ENCODE data around the gene SUCLA2. TPM values are rescaled to one million over a fixed set of nuclear protein-coding genes. Genes with fewer than 3 reads are reported as not detected.

SUCLA2 gene
- total and polyA plus RNA-seq, 3 experiments from 2014 or later, result 33.4 to 52.3 (median 49.8) TPM

DNA sequence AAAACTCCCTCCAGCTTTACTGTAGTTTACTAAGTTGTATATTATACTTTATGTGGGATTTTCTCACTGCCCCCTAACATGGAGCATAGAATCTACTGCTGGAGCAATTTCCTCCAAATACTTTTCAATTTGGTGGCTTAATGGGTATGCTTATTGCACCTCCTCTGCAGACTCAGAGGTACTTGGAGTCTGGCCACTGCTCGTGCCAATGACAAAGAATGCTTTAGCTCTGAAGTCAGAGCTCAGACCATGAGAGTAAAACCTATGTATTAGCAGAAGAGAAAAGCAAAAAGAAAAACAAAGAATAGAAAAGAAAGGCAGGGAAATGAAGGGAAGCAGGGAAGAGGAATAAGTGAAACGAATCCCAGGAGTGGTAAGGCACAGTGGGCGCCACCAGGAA lies 71.9 kb downstream of the SUCLA2 start:
- peaks cover 0 to 4% (median 4%) of the 10 kb centered on the region in 3 donors for H3K4me1 Mint-ChIP-seq
- ChIA-PET POLR2A (no interaction called here), CTCF (no interaction called here)
- H3K36me3 Mint-ChIP-seq, result no peaks in the 10 kb centered on the region
- no peaks in the 10 kb centered on the region for H3K9me3 Mint-ChIP-seq
- H3K27ac Mint-ChIP-seq, result no peak overlapping the region
- Histone ChIP-seq H3K36me3 (ENCODE audit: insufficient read depth, low read length) (no peaks in the 10 kb centered on the region), H3K27ac (ENCODE audit: low read depth, low read length) (no peak overlapping the region), H3K4me1 (ENCODE audit: insufficient read depth, low read length) (no peaks in the 10 kb centered on the region), H3K9me3 (ENCODE audit: low read length) (no peaks in the 10 kb centered on the region), H3K4me3 (ENCODE audit: low read length) (no peak overlapping the region), H3K27me3 (ENCODE audit: insufficient read depth, low read length, poor library complexity, severe bottlenecking) (no peaks in the 10 kb centered on the region)
- no peak overlapping the region for H3K4me3 Mint-ChIP-seq
- no peaks in the 10 kb centered on the region for H3K27me3 Mint-ChIP-seq
- no peak for DNase-seq

DNA sequence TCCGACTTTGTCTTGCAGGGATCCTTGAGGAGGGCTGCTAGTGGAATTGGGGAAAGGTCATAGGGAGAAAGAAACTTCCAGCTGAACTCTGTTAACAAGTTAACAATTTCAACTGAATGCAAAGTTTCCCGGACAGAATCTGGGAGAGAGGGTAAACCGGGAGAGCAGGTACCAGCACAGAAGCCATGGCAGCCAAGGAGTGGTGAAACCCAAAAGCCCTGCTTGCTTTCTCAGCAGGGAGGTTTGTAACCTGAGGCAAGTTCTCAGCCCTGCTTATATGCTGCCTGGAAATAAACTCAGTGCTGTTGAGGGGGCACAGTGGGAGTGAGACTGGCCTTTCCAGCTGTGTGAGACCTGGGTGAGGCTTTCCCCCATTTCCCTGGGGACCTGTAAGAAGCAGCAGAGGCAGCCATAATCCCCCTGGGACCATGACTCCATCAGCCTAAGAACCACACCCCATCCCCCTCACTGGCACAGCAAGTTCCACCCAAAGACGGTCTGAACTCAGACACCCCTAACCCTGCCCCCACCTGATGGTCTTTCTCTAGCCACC lies 84.0 kb downstream of the SUCLA2 start:
- no peak overlapping the region for H3K4me3 Mint-ChIP-seq

DNA sequence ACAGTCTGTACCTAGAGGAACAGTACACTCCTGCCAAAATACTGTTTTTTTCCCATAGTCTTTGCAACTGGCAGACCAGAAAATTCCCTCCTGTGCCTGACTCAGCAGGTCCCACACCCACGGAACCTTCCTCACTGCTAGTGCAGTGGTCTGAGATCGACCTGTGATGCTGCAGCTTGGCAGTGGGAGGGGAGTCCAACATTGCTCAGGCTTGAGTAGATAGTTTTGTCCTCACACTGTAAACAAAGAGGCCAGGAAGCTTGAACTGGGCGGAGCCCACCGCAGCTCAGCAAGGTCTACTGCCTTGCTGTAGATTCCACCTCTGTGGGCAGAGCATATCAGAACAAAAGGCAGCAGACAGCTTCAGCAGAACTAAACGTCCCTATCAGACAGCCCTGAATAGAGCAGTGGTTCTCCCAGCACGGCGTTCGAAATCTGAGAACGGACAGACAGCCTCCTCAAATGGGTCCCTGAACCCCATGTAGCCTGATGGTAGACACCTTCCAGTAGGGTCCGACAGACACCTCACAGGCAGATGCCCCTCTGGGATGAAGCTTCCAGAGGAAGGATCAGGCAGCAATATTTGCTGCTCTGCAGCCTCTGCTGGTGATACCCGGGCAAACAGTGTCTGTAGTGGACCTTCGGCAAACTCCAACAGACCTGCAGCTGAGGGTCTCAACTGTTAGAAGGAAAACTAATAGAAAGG lies 92.7 kb downstream of the SUCLA2 start:
- no peaks in the 10 kb centered on the region for H3K27me3 Mint-ChIP-seq
- DNase-seq, result no peak
- POLR2A ChIA-PET, result no interaction called here
- H3K4me3 Mint-ChIP-seq, result no peak overlapping the region
- Histone ChIP-seq H3K4me1 (ENCODE audit: insufficient read depth, low read length) (no peaks in the 10 kb centered on the region), H3K9me3 (ENCODE audit: low read length) (no peaks in the 10 kb centered on the region), H3K27ac (ENCODE audit: low read depth, low read length) (no peak overlapping the region), H3K4me3 (ENCODE audit: low read length) (no peak overlapping the region), H3K27me3 (ENCODE audit: insufficient read depth, low read length, poor library complexity, severe bottlenecking) (no peaks in the 10 kb centered on the region), H3K36me3 (ENCODE audit: insufficient read depth, low read length) (no peaks in the 10 kb centered on the region)
- H3K4me1 Mint-ChIP-seq, result peaks cover 0 to 8% (median 7%) of the 10 kb centered on the region in 3 donors
- peaks cover 0 to 7% (median 4%) of the 10 kb centered on the region in 5 donors for H3K9me3 Mint-ChIP-seq
- peaks cover 7 to 58% (median 29%) of the 10 kb centered on the region in 3 donors for H3K36me3 Mint-ChIP-seq
- CTCF ChIA-PET, result interaction anchor here (0.9 kb wide), 1 partner anchor 10 kb away, joined by 3 read pairs; no protein-coding TSS in a partner anchor
- H3K27ac Mint-ChIP-seq, result no peak overlapping the region

More for the DNA sequence above, 84.0 kb downstream of the SUCLA2 start:
- CTCF ChIA-PET, result no interaction called here
- Histone ChIP-seq H3K36me3 (ENCODE audit: insufficient read depth, low read length) (no peaks in the 10 kb centered on the region), H3K4me3 (ENCODE audit: low read length) (no peak overlapping the region), H3K4me1 (ENCODE audit: insufficient read depth, low read length) (no peaks in the 10 kb centered on the region), H3K27me3 (ENCODE audit: insufficient read depth, low read length, poor library complexity, severe bottlenecking) (no peaks in the 10 kb centered on the region), H3K27ac (ENCODE audit: low read depth, low read length) (no peak overlapping the region), H3K9me3 (ENCODE audit: low read length) (no peaks in the 10 kb centered on the region)
- peaks cover 0 to 1% of the 10 kb centered on the region in 2 donors for H3K27me3 Mint-ChIP-seq
- H3K27ac Mint-ChIP-seq, result no peak overlapping the region
- DNase-seq, result no peak
- POLR2A ChIA-PET, result no interaction called here
- no peaks in the 10 kb centered on the region for H3K4me1 Mint-ChIP-seq
- H3K36me3 Mint-ChIP-seq, result peaks cover 6 to 57% (median 18%) of the 10 kb centered on the region in 3 donors
- H3K9me3 Mint-ChIP-seq, result peaks cover 0 to 12% (median 9%) of the 10 kb centered on the region in 5 donors

DNA sequence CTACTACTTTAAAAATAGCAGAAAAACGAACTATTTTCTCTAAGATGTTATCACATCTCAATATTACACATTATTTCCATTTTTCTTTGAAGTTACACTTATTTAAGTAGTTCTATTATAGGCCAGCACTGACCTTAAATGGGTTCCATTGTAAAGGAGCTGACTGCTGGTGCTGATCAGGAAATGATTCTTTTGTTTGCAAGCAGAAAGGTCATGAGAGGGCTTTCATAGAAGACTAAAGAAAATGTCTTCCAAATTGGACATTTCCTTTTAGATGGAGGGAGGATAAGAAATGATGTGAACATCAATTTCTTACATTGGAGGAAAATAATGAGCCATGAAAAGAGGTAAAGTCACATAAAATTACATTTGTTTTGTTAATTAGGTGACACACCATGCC lies 96.2 kb downstream of the SUCLA2 start:
- no peak overlapping the region for H3K4me3 Mint-ChIP-seq
- ChIA-PET CTCF (no interaction called here), POLR2A (no interaction called here)
- Histone ChIP-seq H3K9me3 (ENCODE audit: low read length) (no peaks in the 10 kb centered on the region), H3K27ac (ENCODE audit: low read depth, low read length) (no peak overlapping the region), H3K4me1 (ENCODE audit: insufficient read depth, low read length) (no peaks in the 10 kb centered on the region), H3K27me3 (ENCODE audit: insufficient read depth, low read length, poor library complexity, severe bottlenecking) (no peaks in the 10 kb centered on the region), H3K4me3 (ENCODE audit: low read length) (no peak overlapping the region), H3K36me3 (ENCODE audit: insufficient read depth, low read length) (no peaks in the 10 kb centered on the region)
- no peaks in the 10 kb centered on the region for H3K27me3 Mint-ChIP-seq
- H3K36me3 Mint-ChIP-seq, result peaks cover 7 to 52% (median 22%) of the 10 kb centered on the region in 3 donors
- peaks cover 0 to 8% (median 7%) of the 10 kb centered on the region in 3 donors for H3K4me1 Mint-ChIP-seq
- DNase-seq, result no peak
- H3K27ac Mint-ChIP-seq, result no peak overlapping the region
- H3K9me3 Mint-ChIP-seq, result peaks cover 0 to 6% (median 3%) of the 10 kb centered on the region in 5 donors

DNA sequence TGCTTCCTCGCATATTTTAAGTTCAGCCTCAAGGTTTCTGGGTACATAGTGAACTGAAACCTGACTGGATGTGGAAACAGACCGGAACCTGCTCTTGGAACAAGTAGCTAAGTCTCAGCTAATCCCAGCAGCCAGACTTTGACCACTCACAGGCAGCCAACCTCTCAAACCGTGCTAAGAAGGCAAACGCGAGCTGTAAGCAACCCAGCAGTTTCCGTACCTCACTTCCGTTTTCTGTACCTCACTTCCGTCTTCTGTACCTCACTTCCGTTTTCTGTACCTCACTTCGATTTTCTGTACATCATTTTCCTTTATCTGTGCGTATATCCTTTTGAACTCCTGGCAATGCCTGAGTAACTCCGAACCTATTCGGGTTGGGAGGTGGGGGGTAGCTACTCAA lies 96.8 kb downstream of the SUCLA2 start:
- H3K9me3 Mint-ChIP-seq, result peaks cover 0 to 6% (median 3%) of the 10 kb centered on the region in 5 donors
- CTCF ChIA-PET, result no interaction called here
- H3K4me3 Mint-ChIP-seq, result peak overlapping the region in 1 of 7 donors; percentile 40
- peaks cover 7 to 55% (median 22%) of the 10 kb centered on the region in 3 donors for H3K36me3 Mint-ChIP-seq
- POLR2A ChIA-PET, result no interaction called here
- Histone ChIP-seq H3K36me3 (ENCODE audit: insufficient read depth, low read length) (no peaks in the 10 kb centered on the region), H3K4me3 (ENCODE audit: low read length) (no peak overlapping the region), H3K27ac (ENCODE audit: low read depth, low read length) (no peak overlapping the region), H3K4me1 (ENCODE audit: insufficient read depth, low read length) (no peaks in the 10 kb centered on the region), H3K27me3 (ENCODE audit: insufficient read depth, low read length, poor library complexity, severe bottlenecking) (no peaks in the 10 kb centered on the region), H3K9me3 (ENCODE audit: low read length) (no peaks in the 10 kb centered on the region)
- H3K27ac Mint-ChIP-seq, result peak overlapping the region in 1 of 8 donors; percentile 0
- H3K27me3 Mint-ChIP-seq, result no peaks in the 10 kb centered on the region
- no peak for DNase-seq
- H3K4me1 Mint-ChIP-seq, result peaks cover 0 to 8% (median 7%) of the 10 kb centered on the region in 3 donors

DNA sequence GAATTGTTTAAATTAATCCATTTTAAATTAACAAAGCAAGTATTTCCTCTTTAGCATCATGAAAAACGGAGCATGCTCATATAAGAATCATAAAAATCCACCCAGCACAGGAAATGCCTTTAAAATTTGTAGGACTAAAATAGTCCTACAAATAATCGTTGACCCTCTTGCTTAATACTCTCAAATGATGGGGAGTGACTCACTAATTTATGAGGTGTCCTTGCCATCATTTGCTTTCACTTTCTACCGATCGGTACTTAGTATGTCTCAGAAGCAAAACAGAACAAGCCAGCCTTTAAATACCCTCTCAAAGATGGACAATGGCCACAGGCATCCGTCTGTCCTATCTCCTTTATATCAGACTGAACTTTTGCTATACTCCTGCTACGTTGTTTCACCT lies 97.2 kb downstream of the SUCLA2 start:
- no peak for DNase-seq
- Mint-ChIP-seq H3K27ac (peak overlapping the region in 1 of 8 donors; percentile 0), H3K9me3 (peaks cover 0 to 5% (median 1%) of the 10 kb centered on the region in 5 donors), H3K4me1 (peaks cover 0 to 8% (median 7%) of the 10 kb centered on the region in 3 donors), H3K4me3 (peak overlapping the region in 1 of 7 donors; percentile 40), H3K27me3 (no peaks in the 10 kb centered on the region), H3K36me3 (peaks cover 7 to 56% (median 22%) of the 10 kb centered on the region in 3 donors)
- Histone ChIP-seq H3K4me1 (ENCODE audit: insufficient read depth, low read length) (no peaks in the 10 kb centered on the region), H3K36me3 (ENCODE audit: insufficient read depth, low read length) (no peaks in the 10 kb centered on the region), H3K27me3 (ENCODE audit: insufficient read depth, low read length, poor library complexity, severe bottlenecking) (no peaks in the 10 kb centered on the region), H3K9me3 (ENCODE audit: low read length) (no peaks in the 10 kb centered on the region), H3K4me3 (ENCODE audit: low read length) (no peak overlapping the region), H3K27ac (ENCODE audit: low read depth, low read length) (no peak overlapping the region)
- ChIA-PET CTCF (no interaction called here), POLR2A (no interaction called here)

DNA sequence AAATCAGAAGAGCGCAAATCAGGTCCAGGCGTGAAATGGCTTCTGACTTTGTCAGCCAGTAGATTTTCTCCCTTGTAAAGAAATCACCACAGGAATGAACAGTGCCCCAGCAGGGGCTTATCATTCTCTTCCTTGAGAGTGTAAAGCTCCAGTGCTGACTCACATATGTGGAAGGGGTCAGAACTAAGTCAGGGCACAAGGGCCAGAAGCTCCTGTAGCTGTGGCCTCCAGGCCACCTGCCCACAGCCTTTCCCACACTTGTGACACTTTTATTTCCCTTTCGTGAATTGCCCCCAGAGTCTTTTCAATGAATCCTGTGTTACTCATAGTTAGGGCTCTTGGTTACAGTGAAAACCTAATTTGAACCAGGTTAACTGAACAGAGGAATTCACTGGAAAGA lies 99.6 kb downstream of the SUCLA2 start:
- H3K27me3 ChIP-seq (ENCODE audit: insufficient read depth, low read length, poor library complexity, severe bottlenecking), result no peaks in the 10 kb centered on the region
- H3K9me3 ChIP-seq (ENCODE audit: low read length), result no peaks in the 10 kb centered on the region
- no peak overlapping the region for H3K27ac ChIP-seq (ENCODE audit: low read depth, low read length)
- Mint-ChIP-seq H3K9me3 (peaks cover 0 to 5% (median 1%) of the 10 kb centered on the region in 5 donors), H3K27me3 (no peaks in the 10 kb centered on the region), H3K27ac (no peak overlapping the region), H3K4me3 (no peak overlapping the region), H3K4me1 (peaks cover 0 to 8% (median 3%) of the 10 kb centered on the region in 3 donors), H3K36me3 (peaks cover 8 to 48% (median 25%) of the 10 kb centered on the region in 3 donors)
- no peaks in the 10 kb centered on the region for H3K4me1 ChIP-seq (ENCODE audit: insufficient read depth, low read length)
- DNase-seq, result no peak
- ChIA-PET CTCF (no interaction called here), POLR2A (no interaction called here)
- no peak overlapping the region for H3K4me3 ChIP-seq (ENCODE audit: low read length)
- no peaks in the 10 kb centered on the region for H3K36me3 ChIP-seq (ENCODE audit: insufficient read depth, low read length)

DNA sequence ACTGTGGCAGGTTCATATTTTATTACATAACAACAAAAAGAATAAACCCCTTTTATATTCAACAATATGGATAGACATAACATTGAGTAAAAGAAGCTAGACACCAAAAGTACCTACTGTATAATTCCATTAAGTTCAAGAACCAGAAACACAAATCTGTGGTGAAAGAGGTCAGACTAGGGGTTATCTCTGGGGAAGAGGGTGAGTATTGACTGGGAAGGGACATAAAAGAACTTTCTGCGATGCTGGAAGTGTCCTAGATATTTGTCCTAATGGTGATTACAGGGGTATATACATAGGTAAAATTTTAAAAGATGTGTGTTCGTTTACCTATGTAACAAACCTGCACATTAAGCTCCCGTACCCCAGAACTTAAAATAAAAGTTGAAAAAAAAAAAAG lies 103.0 kb downstream of the SUCLA2 start:
- no peak overlapping the region for H3K27ac ChIP-seq (ENCODE audit: low read depth, low read length)
- H3K9me3 ChIP-seq (ENCODE audit: low read length), result no peaks in the 10 kb centered on the region
- H3K4me3 Mint-ChIP-seq, result no peak overlapping the region
- no peaks in the 10 kb centered on the region for H3K4me1 Mint-ChIP-seq
- H3K4me3 ChIP-seq (ENCODE audit: low read length), result no peak overlapping the region
- no peaks in the 10 kb centered on the region for H3K36me3 ChIP-seq (ENCODE audit: insufficient read depth, low read length)
- H3K27ac Mint-ChIP-seq, result no peak overlapping the region
- POLR2A ChIA-PET, result no interaction called here
- CTCF ChIA-PET, result no interaction called here
- no peaks in the 10 kb centered on the region for H3K27me3 ChIP-seq (ENCODE audit: insufficient read depth, low read length, poor library complexity, severe bottlenecking)
- H3K4me1 ChIP-seq (ENCODE audit: insufficient read depth, low read length), result no peaks in the 10 kb centered on the region
- H3K27me3 Mint-ChIP-seq, result no peaks in the 10 kb centered on the region
- peaks cover 0 to 5% (median 1%) of the 10 kb centered on the region in 5 donors for H3K9me3 Mint-ChIP-seq
- H3K36me3 Mint-ChIP-seq, result peaks cover 2 to 31% (median 11%) of the 10 kb centered on the region in 3 donors
- no peak for DNase-seq
